Measurements from ENCODE around the gene DICER1.

Gene DICER1

DNA sequence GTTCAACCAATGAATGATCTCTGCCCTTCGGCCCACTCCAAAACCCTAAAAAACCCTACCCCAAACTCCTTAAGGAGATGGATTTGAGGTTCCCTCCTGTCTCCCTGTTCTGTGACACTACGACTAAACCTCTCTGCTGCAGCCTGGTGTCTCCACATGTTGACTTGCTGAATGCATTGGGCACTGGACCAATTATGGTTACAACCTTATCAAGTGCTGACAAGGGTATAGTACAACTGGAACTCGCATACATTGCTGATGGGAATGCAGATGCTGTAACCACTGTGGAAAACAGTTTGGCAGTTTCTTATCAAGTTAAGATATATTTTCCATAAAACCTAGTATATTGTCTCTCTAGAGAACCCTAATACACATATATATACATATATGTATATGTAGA lies 6.3 kb upstream of the DICER1 start:
- CTCF ChIA-PET: no interaction called here
- POLR2A ChIA-PET: no interaction called here
- Histone ChIP-seq H3K36me3 (ENCODE audit: control insufficient read depth in 4 of 4, insufficient read depth in 4 of 4, low read length in 3 of 4) (no peaks in the 10 kb centered on the region), H3K4me3 (ENCODE audit: control insufficient read depth in 1 of 7, extremely low read depth in 1 of 7, insufficient read depth in 4 of 7, low read depth in 2 of 7, low read length in 6 of 7) (no peak overlapping the region), H3K4me1 (ENCODE audit: control extremely low read depth in 1 of 4, control insufficient read depth in 4 of 4, insufficient read depth in 4 of 4, low read length in 3 of 4) (peaks cover 0 to 13% (median 1%) of the 10 kb centered on the region in 4 experiments), H3K27me3 (replicated peaks in 2 of 5; ENCODE audit: control insufficient read depth in 4 of 5, insufficient read depth in 5 of 5, low read length in 4 of 5) (no peaks in the 10 kb centered on the region), H3K27ac (ENCODE audit: insufficient read depth in 1 of 2, low read depth in 1 of 2, low read length in 2 of 2, poor library complexity in 1 of 2, severe bottlenecking in 2 of 2) (no peak overlapping the region), H3K9me3 (ENCODE audit: control extremely low read depth in 1 of 5, control insufficient read depth in 4 of 5, insufficient read depth in 2 of 5, low read depth in 1 of 5, low read length in 4 of 5) (peaks cover 0 to 7% (median 6%) of the 10 kb centered on the region in 5 experiments)
- no peak for DNase-seq
- 94% methylated on average over 2 of the region's 3 CpGs for WGBS (ENCODE audit: insufficient coverage)

DNA sequence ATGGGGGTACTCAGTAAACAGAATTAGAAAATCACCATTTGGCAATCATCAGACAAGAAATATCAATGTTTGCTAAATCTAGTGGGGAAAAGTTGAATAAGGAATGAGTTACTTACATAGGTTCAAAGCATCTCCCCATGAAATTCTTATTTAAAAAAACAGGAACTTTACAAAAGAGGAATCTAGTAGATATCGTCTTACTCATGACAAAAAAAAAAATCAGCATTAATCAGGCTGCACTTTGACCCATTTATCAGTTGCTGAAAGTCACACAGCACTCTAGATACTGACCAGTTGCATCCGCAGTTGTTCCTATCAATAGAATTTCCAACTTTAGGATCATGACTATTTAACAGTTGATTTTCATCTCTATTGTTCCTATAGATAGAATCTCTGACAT lies 5.8 kb upstream of the DICER1 start:
- CTCF ChIA-PET: no interaction called here
- Histone ChIP-seq H3K27ac (ENCODE audit: insufficient read depth in 1 of 2, low read depth in 1 of 2, low read length in 2 of 2, poor library complexity in 1 of 2, severe bottlenecking in 2 of 2) (no peak overlapping the region), H3K36me3 (ENCODE audit: control insufficient read depth in 4 of 4, insufficient read depth in 4 of 4, low read length in 3 of 4) (no peaks in the 10 kb centered on the region), H3K27me3 (replicated peaks in 2 of 5; ENCODE audit: control insufficient read depth in 4 of 5, insufficient read depth in 5 of 5, low read length in 4 of 5) (no peaks in the 10 kb centered on the region), H3K9me3 (ENCODE audit: control extremely low read depth in 1 of 5, control insufficient read depth in 4 of 5, insufficient read depth in 2 of 5, low read depth in 1 of 5, low read length in 4 of 5) (peaks cover 0 to 7% (median 6%) of the 10 kb centered on the region in 5 experiments), H3K4me3 (ENCODE audit: control insufficient read depth in 1 of 7, extremely low read depth in 1 of 7, insufficient read depth in 4 of 7, low read depth in 2 of 7, low read length in 6 of 7) (no peak overlapping the region), H3K4me1 (ENCODE audit: control extremely low read depth in 1 of 4, control insufficient read depth in 4 of 4, insufficient read depth in 4 of 4, low read length in 3 of 4) (peaks cover 0 to 18% (median 4%) of the 10 kb centered on the region in 4 experiments)
- 40% methylated on average over 1 of the region's 2 CpGs for WGBS (ENCODE audit: insufficient coverage)
- DNase-seq: no peak
- POLR2A ChIA-PET: no interaction called here

DNA sequence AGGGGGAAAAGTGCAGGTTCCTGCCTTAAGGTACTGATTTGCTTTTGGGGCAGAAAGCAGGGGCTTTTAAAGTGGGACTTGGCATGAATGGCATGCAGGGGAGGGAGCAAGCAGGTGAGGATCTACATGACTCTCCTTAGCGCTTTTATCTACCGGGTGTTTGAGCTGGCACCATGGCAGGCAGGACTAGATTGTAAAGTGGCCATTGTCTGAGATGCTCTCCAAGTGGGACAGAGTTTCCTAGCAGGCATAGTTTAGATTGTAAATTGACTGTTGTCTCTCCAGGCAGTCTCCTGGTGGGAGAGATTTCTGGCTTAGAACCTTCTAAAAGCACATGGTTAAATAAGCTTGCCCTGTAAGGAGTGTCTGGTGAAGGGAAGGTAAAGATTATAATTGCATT lies 5.3 kb upstream of the DICER1 start:
- POLR2A ChIA-PET: interaction anchor here (0.5 to 0.6 kb wide), 2 partner anchors 23 to 93 kb away, joined by 3 read pairs; no protein-coding TSS in a partner anchor
- WGBS (ENCODE audit: insufficient coverage): 100% methylated on average over 1 of the region's 2 CpGs
- Histone ChIP-seq H3K27me3 (replicated peaks in 2 of 5; ENCODE audit: control insufficient read depth in 4 of 5, insufficient read depth in 5 of 5, low read length in 4 of 5) (no peaks in the 10 kb centered on the region), H3K9me3 (ENCODE audit: control extremely low read depth in 1 of 5, control insufficient read depth in 4 of 5, insufficient read depth in 2 of 5, low read depth in 1 of 5, low read length in 4 of 5) (peaks cover 0 to 7% (median 6%) of the 10 kb centered on the region in 5 experiments), H3K4me3 (ENCODE audit: control insufficient read depth in 1 of 7, extremely low read depth in 1 of 7, insufficient read depth in 4 of 7, low read depth in 2 of 7, low read length in 6 of 7) (no peak overlapping the region), H3K27ac (ENCODE audit: insufficient read depth in 1 of 2, low read depth in 1 of 2, low read length in 2 of 2, poor library complexity in 1 of 2, severe bottlenecking in 2 of 2) (no peak overlapping the region), H3K4me1 (ENCODE audit: control extremely low read depth in 1 of 4, control insufficient read depth in 4 of 4, insufficient read depth in 4 of 4, low read length in 3 of 4) (peaks cover 0 to 23% (median 7%) of the 10 kb centered on the region in 4 experiments), H3K36me3 (ENCODE audit: control insufficient read depth in 4 of 4, insufficient read depth in 4 of 4, low read length in 3 of 4) (no peaks in the 10 kb centered on the region)
- CTCF ChIA-PET: interaction anchor here (1.7 kb wide), 1 partner anchor 12 kb away, joined by 7 read pairs; no protein-coding TSS in a partner anchor
- no peak for DNase-seq

- no peak for DNase-seq
- 0% methylated on average over 47 of the region's 50 CpGs for WGBS (ENCODE audit: insufficient coverage)
- CTCF ChIA-PET: no interaction called here
Measured at GRCh38 chr14:95157048-95157326, 342 bp downstream of the DICER1 start.

DNA sequence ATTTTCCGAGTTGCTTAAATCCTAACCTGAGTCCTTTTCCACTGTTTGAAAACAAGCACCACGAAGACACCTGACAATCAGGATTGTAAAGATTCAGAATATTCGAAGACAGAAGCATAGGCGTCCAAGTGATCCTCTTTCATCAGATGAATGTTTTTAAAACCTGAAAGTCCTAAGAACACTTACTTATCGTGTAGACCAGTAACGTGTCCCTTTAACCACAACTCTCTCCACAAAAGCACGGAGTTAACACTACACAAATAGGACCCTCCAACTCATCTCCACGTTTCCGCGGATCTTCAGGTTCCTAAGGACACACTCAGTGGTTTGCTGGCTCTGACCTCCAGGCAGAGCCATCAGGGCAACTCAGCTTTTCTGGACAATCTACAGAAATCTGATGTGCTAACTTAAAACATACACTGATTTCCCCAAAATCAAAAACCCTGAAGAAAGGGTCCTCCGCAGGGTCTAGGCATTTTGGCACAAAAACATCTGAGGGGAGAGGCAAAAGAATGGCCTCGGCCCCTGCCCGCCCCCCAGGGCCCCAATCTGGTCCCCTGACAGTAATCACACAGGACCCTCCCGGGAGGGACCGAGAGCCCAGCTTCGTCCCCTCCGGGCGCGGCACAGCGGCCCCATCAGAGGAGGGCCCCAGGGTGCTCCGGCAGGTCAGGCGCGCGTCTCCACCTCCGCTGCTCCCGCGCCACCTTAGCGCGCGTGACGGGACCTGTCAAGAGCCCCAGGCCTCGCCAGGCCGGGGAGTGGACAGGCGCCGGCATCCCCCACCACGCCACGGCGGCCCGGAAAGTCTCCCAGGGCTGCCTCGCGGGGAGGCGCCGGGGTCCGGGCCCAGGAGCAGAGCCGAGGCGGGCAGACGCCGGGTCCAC lies 925 bp downstream of the DICER1 start:
- Histone ChIP-seq H3K27me3 (replicated peaks in 2 of 5; ENCODE audit: control insufficient read depth in 4 of 5, insufficient read depth in 5 of 5, low read length in 4 of 5) (no peaks in the 10 kb centered on the region), H3K4me1 (ENCODE audit: control extremely low read depth in 1 of 4, control insufficient read depth in 4 of 4, insufficient read depth in 4 of 4, low read length in 3 of 4) (peaks cover 8 to 48% (median 25%) of the 10 kb centered on the region in 4 experiments), H3K4me3 (ENCODE audit: control insufficient read depth in 1 of 7, extremely low read depth in 1 of 7, insufficient read depth in 4 of 7, low read depth in 2 of 7, low read length in 6 of 7) (peak overlapping the region; percentile 47 to 90 (median 76)), H3K27ac (ENCODE audit: insufficient read depth in 1 of 2, low read depth in 1 of 2, low read length in 2 of 2, poor library complexity in 1 of 2, severe bottlenecking in 2 of 2) (peak overlapping the region; percentile 93 to 96), H3K9me3 (ENCODE audit: control extremely low read depth in 1 of 5, control insufficient read depth in 4 of 5, insufficient read depth in 2 of 5, low read depth in 1 of 5, low read length in 4 of 5) (no peaks in the 10 kb centered on the region), H3K36me3 (ENCODE audit: control insufficient read depth in 4 of 4, insufficient read depth in 4 of 4, low read length in 3 of 4) (no peaks in the 10 kb centered on the region)
- 0% methylated on average over 45 of the region's 48 CpGs for WGBS (ENCODE audit: insufficient coverage)
- POLR2A ChIA-PET: interaction anchor here (0.7 to 1.0 kb wide), 3 partner anchors 12 to 36 kb away, joined by 3 to 4 read pairs (median 4); no protein-coding TSS in a partner anchor
- peak in 2 of 3 donors; percentile 37 to 53 for DNase-seq
- CTCF ChIA-PET: interaction anchor here (1.1 kb wide), 1 partner anchor 29 kb away, joined by 3 read pairs; no protein-coding TSS in a partner anchor

More at GRCh38 chr14:95157048-95157326, 342 bp downstream of the DICER1 start:
- Histone ChIP-seq H3K4me3 (ENCODE audit: control insufficient read depth in 1 of 7, extremely low read depth in 1 of 7, insufficient read depth in 4 of 7, low read depth in 2 of 7, low read length in 6 of 7) (peak overlapping the region; percentile 47 to 90 (median 76)), H3K4me1 (ENCODE audit: control extremely low read depth in 1 of 4, control insufficient read depth in 4 of 4, insufficient read depth in 4 of 4, low read length in 3 of 4) (peaks cover 8 to 44% (median 25%) of the 10 kb centered on the region in 4 experiments), H3K27ac (ENCODE audit: insufficient read depth in 1 of 2, low read depth in 1 of 2, low read length in 2 of 2, poor library complexity in 1 of 2, severe bottlenecking in 2 of 2) (peak overlapping the region; percentile 93 to 96), H3K36me3 (ENCODE audit: control insufficient read depth in 4 of 4, insufficient read depth in 4 of 4, low read length in 3 of 4) (no peaks in the 10 kb centered on the region), H3K27me3 (replicated peaks in 2 of 5; ENCODE audit: control insufficient read depth in 4 of 5, insufficient read depth in 5 of 5, low read length in 4 of 5) (no peaks in the 10 kb centered on the region), H3K9me3 (ENCODE audit: control extremely low read depth in 1 of 5, control insufficient read depth in 4 of 5, insufficient read depth in 2 of 5, low read depth in 1 of 5, low read length in 4 of 5) (no peaks in the 10 kb centered on the region)
- POLR2A ChIA-PET: interaction anchor here (1.0 kb wide), 1 partner anchor 12 kb away, joined by 3 read pairs; no protein-coding TSS in a partner anchor

- no peaks in the 10 kb centered on the region for H3K36me3 ChIP-seq (ENCODE audit: control insufficient read depth in 4 of 4, insufficient read depth in 4 of 4, low read length in 3 of 4)
- H3K9me3 ChIP-seq (ENCODE audit: control extremely low read depth in 1 of 5, control insufficient read depth in 4 of 5, insufficient read depth in 2 of 5, low read depth in 1 of 5, low read length in 4 of 5): no peaks in the 10 kb centered on the region
- no peaks in the 10 kb centered on the region for H3K27me3 ChIP-seq (replicated peaks in 2 of 5; ENCODE audit: control insufficient read depth in 4 of 5, insufficient read depth in 5 of 5, low read length in 4 of 5)
- peak in 1 of 3 donors; percentile 52 for DNase-seq
- ChIA-PET CTCF (interaction anchor here (1.6 kb wide), 1 partner anchor 10 kb away, joined by 3 read pairs; no protein-coding TSS in a partner anchor), POLR2A (no interaction called here)
- 91% methylated on average over 8 of the region's 12 CpGs for WGBS (ENCODE audit: insufficient coverage)
- peak overlapping the region in 2 of 7 experiments; percentile 76 to 90 for H3K4me3 ChIP-seq (ENCODE audit: control insufficient read depth in 1 of 7, extremely low read depth in 1 of 7, insufficient read depth in 4 of 7, low read depth in 2 of 7, low read length in 6 of 7)
- H3K27ac ChIP-seq (ENCODE audit: insufficient read depth in 1 of 2, low read depth in 1 of 2, low read length in 2 of 2, poor library complexity in 1 of 2, severe bottlenecking in 2 of 2): no peak overlapping the region
- H3K4me1 ChIP-seq (ENCODE audit: control extremely low read depth in 1 of 4, control insufficient read depth in 4 of 4, insufficient read depth in 4 of 4, low read length in 3 of 4): peaks cover 8 to 51% (median 25%) of the 10 kb centered on the region in 4 experiments
Measured at GRCh38 chr14:95155045-95155444, 2.3 kb downstream of the DICER1 start.

DNA sequence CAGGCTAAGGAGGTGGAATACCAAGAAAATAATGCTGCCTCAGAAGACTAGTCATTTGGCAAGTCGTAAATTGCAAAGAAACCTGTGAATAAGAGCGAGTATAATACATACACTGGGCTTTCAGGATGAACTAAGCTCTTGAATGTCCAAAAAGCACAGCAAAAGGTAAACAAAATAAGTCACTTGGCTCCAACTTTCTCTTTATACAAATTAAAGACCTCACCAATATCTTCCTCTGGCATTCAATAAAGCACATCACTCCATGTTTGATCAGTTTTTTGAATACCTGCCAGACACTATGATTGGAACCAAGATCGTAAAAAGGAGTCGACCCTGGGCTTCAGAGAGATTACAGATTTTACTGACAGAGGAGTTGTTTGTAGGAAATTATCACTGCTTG lies 3.5 kb downstream of the DICER1 start:
- DNase-seq: no peak
- no peaks in the 10 kb centered on the region for H3K27me3 ChIP-seq (replicated peaks in 2 of 5; ENCODE audit: control insufficient read depth in 4 of 5, insufficient read depth in 5 of 5, low read length in 4 of 5)
- H3K4me1 ChIP-seq (ENCODE audit: control extremely low read depth in 1 of 4, control insufficient read depth in 4 of 4, insufficient read depth in 4 of 4, low read length in 3 of 4): peaks cover 8 to 51% (median 25%) of the 10 kb centered on the region in 4 experiments
- H3K36me3 ChIP-seq (ENCODE audit: control insufficient read depth in 4 of 4, insufficient read depth in 4 of 4, low read length in 3 of 4): no peaks in the 10 kb centered on the region
- H3K4me3 ChIP-seq (ENCODE audit: control insufficient read depth in 1 of 7, extremely low read depth in 1 of 7, insufficient read depth in 4 of 7, low read depth in 2 of 7, low read length in 6 of 7): no peak overlapping the region
- WGBS (ENCODE audit: insufficient coverage): 93% methylated on average over 4 of the region's 4 CpGs
- no peak overlapping the region for H3K27ac ChIP-seq (ENCODE audit: insufficient read depth in 1 of 2, low read depth in 1 of 2, low read length in 2 of 2, poor library complexity in 1 of 2, severe bottlenecking in 2 of 2)
- H3K9me3 ChIP-seq (ENCODE audit: control extremely low read depth in 1 of 5, control insufficient read depth in 4 of 5, insufficient read depth in 2 of 5, low read depth in 1 of 5, low read length in 4 of 5): no peaks in the 10 kb centered on the region
- POLR2A ChIA-PET: no interaction called here
- CTCF ChIA-PET: interaction anchor here (0.9 to 1.6 kb wide), 2 partner anchors 9 to 42 kb away, joined by 3 read pairs; no protein-coding TSS in a partner anchor
